HL-60 (cell line): Measurements from ENCODE around the gene TBC1D7.
A peak's percentile ranks its signal among the peaks of the same experiment; 100 is the strongest.

Source experiments
- DNase-seq, 2 experiments: peaks; one replicate each; pipeline ENCODE4 v3.0.0-alpha.2; 2010 to 2020; ENCODE audit warnings: low read depth in 1 of 2, low spot score in 1 of 2
- H3K27ac ChIP-seq: fragments of 250-450 bp; sonication (Bioruptor Pico); replicated peaks from 2 replicates; pipeline ENCODE4 v1.5.1; 2020; ENCODE audit warnings: mild to moderate bottlenecking, moderate library complexity
- H3K27me3 ChIP-seq: fragments of 250-450 bp; sonication (Bioruptor Pico); 2 replicates; pipeline ENCODE4 v1.5.1; 2021; ENCODE audit warnings: mild to moderate bottlenecking, moderate library complexity; ENCODE audit not compliant: insufficient read depth, poor library complexity, severe bottlenecking
- H3K4me3 ChIP-seq: replicated peaks from 2 replicates; pipeline ENCODE4 v1.5.1; 2011; ENCODE audit warnings: mild to moderate bottlenecking, control low read depth, low read length; ENCODE audit not compliant: insufficient read depth
- CTCF ChIP-seq: IDR thresholded peaks from one replicate; pipeline ENCODE4 v1.5.1; 2011; ENCODE audit warnings: low read length, control low read depth, inconsistent platforms; ENCODE audit not compliant: insufficient read depth
- GABPA ChIP-seq: IDR thresholded peaks from 2 replicates; pipeline ENCODE4 v1.6.1; 2012; ENCODE audit warnings: low read depth
- POLR2AphosphoS5 ChIP-seq: IDR thresholded peaks from 2 replicates; pipeline ENCODE4 v1.6.1; 2012; ENCODE audit warnings: low read depth
- SPI1 ChIP-seq: IDR thresholded peaks from 2 replicates; pipeline ENCODE4 v1.6.1; 2012; ENCODE audit warnings: low read depth, mild to moderate bottlenecking, borderline replicate concordance
- TF ChIP-seq, protein P1 (sequence below): IDR thresholded peaks from 2 replicates; pipeline ENCODE4 v1.6.1; 2012; ENCODE audit warnings: low read depth; ENCODE audit not compliant: insufficient replicate concordance

Gene TBC1D7

DNA sequence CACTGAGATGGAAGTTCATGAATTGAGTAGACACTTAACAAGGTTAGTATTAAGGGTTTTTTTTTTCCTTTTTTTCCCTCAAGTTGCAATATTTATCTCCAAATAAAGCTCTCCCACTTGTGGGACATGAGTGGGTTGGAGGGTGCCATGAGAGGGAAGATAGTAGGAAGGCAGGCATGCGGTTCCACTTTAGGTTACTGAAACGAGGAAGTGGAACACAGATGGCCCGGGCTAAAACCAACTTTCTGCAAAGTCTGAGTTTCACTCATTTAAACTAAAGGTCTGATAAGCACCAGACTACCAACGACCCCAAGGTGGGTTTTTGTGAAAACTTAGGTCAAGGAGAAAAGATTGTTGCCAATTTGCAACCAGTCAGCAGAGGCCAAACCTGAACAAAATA, 42.2 kb downstream of the TBC1D7 start:
- H3K4me3 ChIP-seq: no peak overlapping the region
- TF ChIP-seq, protein P1, sequence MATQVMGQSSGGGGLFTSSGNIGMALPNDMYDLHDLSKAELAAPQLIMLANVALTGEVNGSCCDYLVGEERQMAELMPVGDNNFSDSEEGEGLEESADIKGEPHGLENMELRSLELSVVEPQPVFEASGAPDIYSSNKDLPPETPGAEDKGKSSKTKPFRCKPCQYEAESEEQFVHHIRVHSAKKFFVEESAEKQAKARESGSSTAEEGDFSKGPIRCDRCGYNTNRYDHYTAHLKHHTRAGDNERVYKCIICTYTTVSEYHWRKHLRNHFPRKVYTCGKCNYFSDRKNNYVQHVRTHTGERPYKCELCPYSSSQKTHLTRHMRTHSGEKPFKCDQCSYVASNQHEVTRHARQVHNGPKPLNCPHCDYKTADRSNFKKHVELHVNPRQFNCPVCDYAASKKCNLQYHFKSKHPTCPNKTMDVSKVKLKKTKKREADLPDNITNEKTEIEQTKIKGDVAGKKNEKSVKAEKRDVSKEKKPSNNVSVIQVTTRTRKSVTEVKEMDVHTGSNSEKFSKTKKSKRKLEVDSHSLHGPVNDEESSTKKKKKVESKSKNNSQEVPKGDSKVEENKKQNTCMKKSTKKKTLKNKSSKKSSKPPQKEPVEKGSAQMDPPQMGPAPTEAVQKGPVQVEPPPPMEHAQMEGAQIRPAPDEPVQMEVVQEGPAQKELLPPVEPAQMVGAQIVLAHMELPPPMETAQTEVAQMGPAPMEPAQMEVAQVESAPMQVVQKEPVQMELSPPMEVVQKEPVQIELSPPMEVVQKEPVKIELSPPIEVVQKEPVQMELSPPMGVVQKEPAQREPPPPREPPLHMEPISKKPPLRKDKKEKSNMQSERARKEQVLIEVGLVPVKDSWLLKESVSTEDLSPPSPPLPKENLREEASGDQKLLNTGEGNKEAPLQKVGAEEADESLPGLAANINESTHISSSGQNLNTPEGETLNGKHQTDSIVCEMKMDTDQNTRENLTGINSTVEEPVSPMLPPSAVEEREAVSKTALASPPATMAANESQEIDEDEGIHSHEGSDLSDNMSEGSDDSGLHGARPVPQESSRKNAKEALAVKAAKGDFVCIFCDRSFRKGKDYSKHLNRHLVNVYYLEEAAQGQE: no peak
- peak; percentile 93 for TF ChIP-seq SPI1
- no peaks in the 10 kb centered on the region for H3K27me3 ChIP-seq
- peak overlapping the region; percentile 59 for H3K27ac ChIP-seq
- DNase-seq: peak in 1 of 2 experiments; percentile 60

GRCh38 chr6:13285705-13286104, 42.6 kb downstream of the TBC1D7 start:
- Histone ChIP-seq H3K4me3 (no peak overlapping the region), H3K27me3 (no peaks in the 10 kb centered on the region), H3K27ac (peak overlapping the region; percentile 59)
- no peak for TF ChIP-seq CTCF
- no peak for TF ChIP-seq GABPA
- TF ChIP-seq, protein P1: no peak
- TF ChIP-seq SPI1: peak; percentile 14; the same call in 1 of the 2 replicates
- no peak for TF ChIP-seq POLR2AphosphoS5
- DNase-seq: peak in 1 of 2 experiments; percentile 58

GRCh38 chr6:13284646-13285045, 43.7 kb downstream of the TBC1D7 start:
- Histone ChIP-seq H3K4me3 (no peak overlapping the region), H3K27me3 (no peaks in the 10 kb centered on the region), H3K27ac (peak overlapping the region; percentile 59; the same call in 1 of the 2 replicates)
- TF ChIP-seq SPI1: no peak
- DNase-seq: peak in 1 of 2 experiments; percentile 12

DNA sequence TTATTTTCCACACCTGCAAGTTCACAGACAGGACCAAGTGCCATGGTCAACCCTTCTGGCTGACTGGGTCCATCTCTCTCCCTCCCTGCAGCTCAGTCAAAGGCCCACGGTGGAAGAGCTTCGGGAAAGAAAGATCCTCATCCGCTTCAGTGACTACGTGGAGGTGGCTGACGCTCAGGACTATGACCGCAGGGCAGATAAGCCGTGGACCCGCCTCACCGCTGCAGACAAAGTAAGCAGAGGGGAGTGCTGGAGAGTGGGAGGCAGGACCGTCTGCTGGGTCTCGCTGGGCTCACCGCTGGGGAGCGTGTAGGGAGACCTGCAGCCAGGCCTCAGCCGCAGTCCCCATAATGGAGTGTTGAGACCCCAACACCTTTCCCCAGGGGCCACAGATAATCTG, 45.0 kb downstream of the TBC1D7 start:
- TF ChIP-seq SPI1 (no peak), CTCF (no peak), POLR2AphosphoS5 (no peak), GABPA (no peak)
- TF ChIP-seq, protein P1: no peak
- DNase-seq: no peak
- H3K27ac ChIP-seq: no peak overlapping the region

More for the DNA sequence above, 45.0 kb downstream of the TBC1D7 start:
- Histone ChIP-seq H3K27me3 (no peaks in the 10 kb centered on the region), H3K4me3 (no peak overlapping the region)
